Neutrophil (primary cell): Measurements from ENCODE around the gene RALY.

Source experiments
- H3K27ac ChIP-seq: fragments of 200-600 bp; sonication (generic); 2 replicates; pipeline ENCODE4 v1.5.1; 2016; ENCODE audit warnings: mild to moderate bottlenecking, moderate library complexity
- H3K27me3 ChIP-seq: fragments of 200-600 bp; sonication (generic); 2 replicates; pipeline ENCODE4 v1.6.0; 2016; ENCODE audit warnings: mild to moderate bottlenecking
- H3K36me3 ChIP-seq: fragments of 200-600 bp; sonication (generic); 2 replicates; pipeline ENCODE4 v1.5.1; 2017
- H3K4me1 ChIP-seq, 2 experiments: fragments of 200-600 bp in 1 of 2; sonication (generic) in 1 of 2; 1 replicate in 1 of 2; 2 replicates in 1 of 2; pipeline versions ENCODE4 v1.5.1 to v1.6.1; 2013 to 2016; ENCODE audit warnings: low read depth in 1 of 2, low read length in 1 of 2, mild to moderate bottlenecking in 1 of 2, moderate library complexity in 1 of 2; ENCODE audit not compliant: control insufficient read depth in 1 of 2, insufficient read depth in 1 of 2
- H3K4me3 ChIP-seq, 2 experiments: fragments of 200-600 bp in 1 of 2; sonication (generic) in 1 of 2; 1 replicate in 1 of 2; 2 replicates in 1 of 2; pipeline ENCODE4 v1.5.1; 2013 to 2016; ENCODE audit warnings: low read depth in 1 of 2, low read length in 1 of 2, mild to moderate bottlenecking in 1 of 2, moderate library complexity in 1 of 2
- H3K9me3 ChIP-seq: fragments of 200-600 bp; sonication (generic); 2 replicates; pipeline ENCODE4 v1.5.1; 2016
- CTCF ChIP-seq: fragments of 200-600 bp; sonication (generic); IDR thresholded peaks from 2 replicates; pipeline ENCODE4 v1.5.1; 2016; ENCODE audit warnings: antibody characterized with exemption

The RALY gene

GRCh38 chr20:34072076-34072475 lies 78.4 kb downstream of the RALY start:
- no peak overlapping the region for H3K4me3 ChIP-seq
- H3K27me3 ChIP-seq = no peaks in the 10 kb centered on the region
- no peaks in the 10 kb centered on the region for H3K9me3 ChIP-seq
- no peak for TF ChIP-seq CTCF
- peaks cover 68% of the 10 kb centered on the region for H3K36me3 ChIP-seq
- peaks cover 6 to 14% of the 10 kb centered on the region in 2 experiments for H3K4me1 ChIP-seq
- H3K27ac ChIP-seq = no peak overlapping the region

- Histone ChIP-seq H3K27me3 (no peaks in the 10 kb centered on the region), H3K27ac (no peak overlapping the region), H3K9me3 (no peaks in the 10 kb centered on the region), H3K4me3 (no peak overlapping the region), H3K4me1 (peaks cover 6 to 14% of the 10 kb centered on the region in 2 experiments), H3K36me3 (peaks cover 76% of the 10 kb centered on the region)
- TF ChIP-seq CTCF = no peak
These were observed 79.1 kb downstream of the RALY start for GRCh38 chr20:34072778-34073177.

- no peaks in the 10 kb centered on the region for H3K9me3 ChIP-seq
- TF ChIP-seq CTCF = no peak
- no peaks in the 10 kb centered on the region for H3K27me3 ChIP-seq
- no peak overlapping the region for H3K27ac ChIP-seq
- H3K4me3 ChIP-seq = no peak overlapping the region
- H3K4me1 ChIP-seq = peaks cover 6 to 8% of the 10 kb centered on the region in 2 experiments
- peaks cover 83% of the 10 kb centered on the region for H3K36me3 ChIP-seq
These were observed 80.5 kb downstream of the RALY start for GRCh38 chr20:34074101-34074760.

- Histone ChIP-seq H3K4me3 (no peak overlapping the region), H3K9me3 (no peaks in the 10 kb centered on the region), H3K27ac (no peak overlapping the region), H3K4me1 (no peaks in the 10 kb centered on the region), H3K36me3 (peaks cover 91% of the 10 kb centered on the region), H3K27me3 (no peaks in the 10 kb centered on the region)
- no peak for TF ChIP-seq CTCF
These were observed 81.9 kb downstream of the RALY start for GRCh38 chr20:34075647-34076046.

- H3K27ac ChIP-seq = no peak overlapping the region
- H3K9me3 ChIP-seq = no peaks in the 10 kb centered on the region
- H3K4me1 ChIP-seq = no peaks in the 10 kb centered on the region
- peaks cover 100% of the 10 kb centered on the region for H3K36me3 ChIP-seq
- no peaks in the 10 kb centered on the region for H3K27me3 ChIP-seq
- no peak for TF ChIP-seq CTCF
- no peak overlapping the region for H3K4me3 ChIP-seq
These were observed 83.2 kb downstream of the RALY start for GRCh38 chr20:34076952-34077351.
